HEK293 (cell line): ENCODE results near the gene GMDS.

Experiments
- CTCF ChIA-PET: fragments of 350-600 bp; formaldehyde crosslinking; extraction: SDS; loops from one replicate; lab custom pipeline; 2021; ENCODE audit warnings: antibody characterized with exemption; lab: Yijun Ruan, JAX
- POLR2A ChIA-PET: fragments of 300-600 bp; formaldehyde crosslinking; extraction: SDS; loops from one replicate; lab custom pipeline; 2020; ENCODE audit warnings: antibody characterized with exemption, inconsistent platforms; lab: Yijun Ruan, JAX
- H3K27ac ChIP-seq: fragments of 200-500 bp; sonication (Bioruptor generic); 2 replicates; pipeline ENCODE4 v1.5.1; 2014; ENCODE audit warnings: low read depth, low read length, control low read depth, inconsistent platforms; ENCODE audit errors: extremely low read depth
- H3K36me3 ChIP-seq, 2 experiments: fragments of 200-500 bp in 1 of 2; sonication (Bioruptor generic) in 1 of 2; 1 replicate in 1 of 2; 2 replicates in 1 of 2; pipeline ENCODE4 v1.5.1; 2014 to 2017; ENCODE audit warnings: inconsistent platforms in 2 of 2, low read length in 2 of 2; ENCODE audit not compliant: control insufficient read depth in 2 of 2, insufficient read depth in 1 of 2
- H3K4me1 ChIP-seq: fragments of 200-500 bp; sonication (Bioruptor generic); 2 replicates; pipeline ENCODE4 v1.5.1; 2014; ENCODE audit warnings: mild to moderate bottlenecking, low read length, inconsistent platforms; ENCODE audit not compliant: control insufficient read depth, insufficient read depth
- H3K4me3 ChIP-seq: 2 replicates; pipeline ENCODE4 v1.5.1; 2011; ENCODE audit warnings: low read depth, mild to moderate bottlenecking, control low read depth, low read length, moderate library complexity
- H3K9me3 ChIP-seq: fragments of 200-500 bp; sonication (Bioruptor generic); 2 replicates; pipeline ENCODE4 v1.5.1; 2014; ENCODE audit warnings: low read depth, low read length, inconsistent platforms; ENCODE audit not compliant: control insufficient read depth, insufficient read depth
- FEZF1 ChIP-seq: fragments of 450-650 bp; formaldehyde crosslinking; IDR thresholded peaks from 2 replicates; pipeline ENCODE4 v1.5.1; 2016; ENCODE audit warnings: missing biosample characterization, missing genetic modification characterization
- GLIS1 ChIP-seq: fragments of 450-650 bp; formaldehyde crosslinking; IDR thresholded peaks from 2 replicates; pipeline ENCODE4 v1.5.1; 2016; ENCODE audit warnings: missing biosample characterization, missing genetic modification characterization
- HIC1 ChIP-seq: fragments of 450-650 bp; formaldehyde crosslinking; IDR thresholded peaks from 2 replicates; pipeline ENCODE4 v1.5.1; 2016; ENCODE audit warnings: missing biosample characterization, missing genetic modification characterization
- PRDM10 ChIP-seq: fragments of 450-650 bp; formaldehyde crosslinking; IDR thresholded peaks from 2 replicates; pipeline ENCODE4 v1.5.1; 2016; ENCODE audit warnings: missing biosample characterization, missing genetic modification characterization
- SALL2 ChIP-seq: fragments of 450-650 bp; formaldehyde crosslinking; IDR thresholded peaks from 2 replicates; pipeline ENCODE4 v1.5.0; 2017; ENCODE audit warnings: missing biosample characterization, mild to moderate bottlenecking, missing genetic modification characterization, borderline replicate concordance
- ZBTB10 ChIP-seq: fragments of 450-650 bp; formaldehyde crosslinking; IDR thresholded peaks from 2 replicates; pipeline ENCODE4 v1.5.1; 2016; ENCODE audit warnings: missing biosample characterization, missing genetic modification characterization
- ZBTB11 ChIP-seq: fragments of 450-650 bp; formaldehyde crosslinking; conservative IDR thresholded peaks from 2 replicates; pipeline ENCODE4 v1.5.1; 2016; ENCODE audit warnings: low read depth, missing biosample characterization, missing genetic modification characterization
- ZBTB20 ChIP-seq: fragments of 450-650 bp; formaldehyde crosslinking; IDR thresholded peaks from 2 replicates; pipeline ENCODE4 v1.5.1; 2016; ENCODE audit warnings: missing biosample characterization, missing genetic modification characterization
- ZBTB21 ChIP-seq: fragments of 450-650 bp; formaldehyde crosslinking; IDR thresholded peaks from 2 replicates; pipeline ENCODE4 v1.5.1; 2017; ENCODE audit warnings: missing biosample characterization, missing genetic modification characterization
- ZBTB48 ChIP-seq: fragments of 450-650 bp; formaldehyde crosslinking; IDR thresholded peaks from 2 replicates; pipeline ENCODE4 v1.5.1; 2016; ENCODE audit warnings: missing biosample characterization, missing genetic modification characterization
- ZBTB6 ChIP-seq: fragments of 450-650 bp; formaldehyde crosslinking; IDR thresholded peaks from 2 replicates; pipeline ENCODE4 v1.5.1; 2017; ENCODE audit warnings: missing biosample characterization, missing genetic modification characterization
- ZNF132 ChIP-seq: fragments of 450-650 bp; formaldehyde crosslinking; IDR thresholded peaks from 2 replicates; pipeline ENCODE4 v1.5.1; 2017; ENCODE audit warnings: missing biosample characterization, missing genetic modification characterization, borderline replicate concordance
- ZNF175 ChIP-seq: fragments of 450-650 bp; formaldehyde crosslinking; IDR thresholded peaks from 2 replicates; pipeline ENCODE4 v1.5.1; 2016; ENCODE audit warnings: missing biosample characterization, missing genetic modification characterization
- ZNF19 ChIP-seq: fragments of 450-650 bp; formaldehyde crosslinking; IDR thresholded peaks from 2 replicates; pipeline ENCODE4; 2016; ENCODE audit warnings: missing biosample characterization, missing genetic modification characterization, low read depth
- ZNF223 ChIP-seq: fragments of 450-650 bp; formaldehyde crosslinking; IDR thresholded peaks from 2 replicates; pipeline ENCODE4 v1.5.1; 2016; ENCODE audit warnings: missing biosample characterization, missing genetic modification characterization
- ZNF362 ChIP-seq: fragments of 450-650 bp; formaldehyde crosslinking; IDR thresholded peaks from 2 replicates; pipeline ENCODE4 v1.5.1; 2016; ENCODE audit warnings: missing biosample characterization, missing genetic modification characterization
- ZNF366 ChIP-seq: fragments of 450-650 bp; formaldehyde crosslinking; conservative IDR thresholded peaks from 2 replicates; pipeline ENCODE4 v1.5.1; 2016; ENCODE audit warnings: missing biosample characterization, missing genetic modification characterization
- ZNF404 ChIP-seq: fragments of 450-650 bp; formaldehyde crosslinking; IDR thresholded peaks from 2 replicates; pipeline ENCODE4 v1.5.1; 2017; ENCODE audit warnings: missing biosample characterization, missing genetic modification characterization
- ZNF629 ChIP-seq: fragments of 450-650 bp; formaldehyde crosslinking; IDR thresholded peaks from 2 replicates; pipeline ENCODE4 v1.5.1; 2017; ENCODE audit warnings: missing biosample characterization, missing genetic modification characterization
- ZNF792 ChIP-seq: fragments of 450-650 bp; formaldehyde crosslinking; IDR thresholded peaks from 2 replicates; pipeline ENCODE4 v1.5.1; 2016; ENCODE audit warnings: missing biosample characterization, missing genetic modification characterization
- ZSCAN30 ChIP-seq: fragments of 450-650 bp; IDR thresholded peaks from 2 replicates; pipeline ENCODE4 v1.5.1; 2018; ENCODE audit warnings: missing biosample characterization, mild to moderate bottlenecking, missing genetic modification characterization, moderate library complexity

The GMDS gene

GRCh38 chr6:1991332-1991878 is 254.0 kb downstream of the GMDS start:
- ChIA-PET CTCF (interaction anchor here (0.5 kb wide), 1 partner anchor 28 kb away, joined by 3 read pairs; no protein-coding TSS in a partner anchor), POLR2A (no interaction called here)
- H3K9me3 ChIP-seq, result no peaks in the 10 kb centered on the region
- no peak overlapping the region for H3K27ac ChIP-seq
- peaks cover 16% of the 10 kb centered on the region for H3K4me1 ChIP-seq
- no peak overlapping the region for H3K4me3 ChIP-seq
- no peaks in the 10 kb centered on the region for H3K36me3 ChIP-seq
- TF ChIP-seq ZNF366, result peak; percentile 52; the same call in 1 of the 2 replicates
- peak; percentile 29; the same call in 1 of the 2 replicates for TF ChIP-seq ZBTB21
- 0 out of 2 replicates have a peak, but pooled peaks have one; percentile 25 for TF ChIP-seq ZBTB20
- no peak for TF ChIP-seq ZNF132 (tag by site-specific recombination)
- TF ChIP-seq FEZF1 (tag by site-specific recombination), result peak; percentile 28; the same call in 1 of the 2 replicates
- TF ChIP-seq ZBTB10 (tag by site-specific recombination), result no peak
- TF ChIP-seq ZBTB48 (tag by site-specific recombination), result peak; percentile 14; the same call in 1 of the 2 replicates
- no peak for TF ChIP-seq HIC1 (tag by site-specific recombination)
- no peak for TF ChIP-seq ZNF362
- TF ChIP-seq PRDM10 (tag by site-specific recombination), result peak; percentile 91
- TF ChIP-seq ZNF629 (tag by site-specific recombination), result peak; percentile 60
- TF ChIP-seq ZSCAN30, result no peak

GRCh38 chr6:1988843-1989242 is 256.6 kb downstream of the GMDS start:
- no peak overlapping the region for H3K4me3 ChIP-seq
- H3K27ac ChIP-seq, result no peak overlapping the region
- no peaks in the 10 kb centered on the region for H3K36me3 ChIP-seq
- ChIA-PET POLR2A (no interaction called here), CTCF (interaction anchor here (0.7 to 1.6 kb wide), 3 partner anchors 65 to 944 kb away, joined by 3 to 6 read pairs (median 3); no protein-coding TSS in a partner anchor)
- H3K9me3 ChIP-seq, result peaks cover 2% of the 10 kb centered on the region; the same call in 1 of the 2 replicates
- H3K4me1 ChIP-seq, result peaks cover 21% of the 10 kb centered on the region
- TF ChIP-seq ZNF792 (tag by site-specific recombination) (no peak), ZNF175 (no peak), ZBTB11 (tag by site-specific recombination) (no peak), GLIS1 (tag by site-specific recombination) (peak; percentile 50; the same call in 1 of the 2 replicates), ZNF404 (tag by site-specific recombination) (no peak), SALL2 (tag by site-specific recombination) (no peak), ZNF19 (no peak), ZNF223 (tag by site-specific recombination) (no peak), ZBTB6 (tag by site-specific recombination) (no peak)
